Measurements from ENCODE around the gene AKAP13. TPM values are rescaled to one million over a fixed set of nuclear protein-coding genes. Genes with fewer than 3 reads are reported as not detected.
"Not testable (repeated sequence)": the region's sequence is repeated elsewhere in the genome, so short reads cannot be mapped to it uniquely, and the experiment has no call there.

The AKAP13 gene
- total and polyA plus RNA-seq, 5 experiments from 2014 or later, result 113 to 244 (median 131) TPM

DNA sequence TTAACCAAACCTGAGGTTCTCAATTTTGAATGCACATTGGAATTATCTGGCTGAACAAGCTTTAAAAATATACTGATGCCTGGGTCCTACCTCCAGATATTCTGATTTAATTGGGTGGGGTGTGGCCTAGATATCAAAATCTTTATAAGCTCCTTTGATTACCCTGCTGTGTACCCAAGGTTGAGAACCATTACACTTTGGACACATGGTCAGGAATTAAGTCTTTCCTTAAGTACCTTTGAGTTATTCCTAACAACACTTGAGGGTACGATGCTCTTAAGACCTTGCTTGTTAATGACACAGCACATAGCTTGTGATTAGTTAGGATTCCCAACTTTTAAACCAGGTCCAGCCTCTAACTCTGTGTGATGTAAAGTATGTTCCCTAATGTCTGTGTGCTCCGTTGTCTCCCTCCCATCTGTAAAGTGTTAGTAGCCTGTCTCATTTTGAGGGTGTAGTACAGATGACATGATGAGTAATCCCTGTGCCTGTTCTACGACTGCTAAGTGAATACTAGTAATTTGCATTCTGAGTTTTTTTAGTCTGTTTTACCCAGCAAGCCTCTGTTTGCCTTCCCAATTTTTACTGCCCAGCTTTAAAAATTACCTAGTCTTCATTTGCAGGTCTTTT is 259.5 kb downstream of the AKAP13 start:
- Mint-ChIP-seq H3K9me3 (no peaks in the 10 kb centered on the region), H3K27ac (peak overlapping the region in 2 of 10 donors; percentile 20 to 58), H3K36me3 (peaks cover 0 to 63% (median 10%) of the 10 kb centered on the region in 3 donors), H3K27me3 (no peaks in the 10 kb centered on the region), H3K4me1 (peaks cover 14 to 31% (median 30%) of the 10 kb centered on the region in 4 donors), H3K4me3 (no peak overlapping the region)
- DNase-seq, result no peak
- ATAC-seq, result no peak
- POLR2A ChIA-PET, result no interaction called here

DNA sequence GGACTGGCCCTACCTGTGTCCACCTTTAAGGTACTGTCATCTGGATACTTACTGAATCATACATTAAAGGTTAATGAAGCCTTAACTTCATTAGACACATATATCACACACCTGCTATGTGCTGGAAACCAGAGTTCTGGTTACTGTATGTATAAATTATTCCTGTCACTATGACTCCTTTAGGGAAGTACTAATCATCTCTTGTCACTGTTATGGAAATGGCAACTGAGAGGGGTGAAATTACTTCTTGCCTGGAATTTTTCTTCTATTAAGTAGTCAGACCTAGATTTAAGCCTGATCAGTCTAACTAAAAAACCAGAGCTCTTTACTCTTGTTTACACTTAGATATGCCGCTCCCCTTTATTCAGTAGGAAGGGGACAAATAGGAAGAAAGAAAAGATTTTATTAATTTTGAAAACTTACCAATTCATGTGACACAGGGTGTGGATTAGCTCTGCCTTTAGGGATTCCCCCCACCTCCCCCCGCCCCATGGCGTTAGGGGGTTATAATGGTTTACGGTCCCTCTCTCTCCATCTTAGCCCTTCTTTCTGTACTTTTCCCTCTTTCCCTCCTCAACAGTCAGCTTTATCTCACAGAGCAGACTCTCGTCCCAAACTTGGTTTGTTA is 261.8 kb downstream of the AKAP13 start:
- H3K4me1 Mint-ChIP-seq, result peaks cover 23 to 42% (median 41%) of the 10 kb centered on the region in 4 donors
- peaks cover 8 to 73% (median 13%) of the 10 kb centered on the region in 3 donors for H3K36me3 Mint-ChIP-seq
- POLR2A ChIA-PET, result no interaction called here
- no peaks in the 10 kb centered on the region for H3K9me3 Mint-ChIP-seq
- H3K4me3 Mint-ChIP-seq, result no peak overlapping the region
- no peaks in the 10 kb centered on the region for H3K27me3 Mint-ChIP-seq
- H3K27ac Mint-ChIP-seq, result no peak overlapping the region
- DNase-seq (no peak), ATAC-seq (no peak)

- Mint-ChIP-seq H3K4me3 (no peak overlapping the region), H3K9me3 (no peaks in the 10 kb centered on the region), H3K27ac (peak overlapping the region in 1 of 10 donors; percentile 25), H3K27me3 (no peaks in the 10 kb centered on the region), H3K4me1 (peaks cover 21 to 42% (median 39%) of the 10 kb centered on the region in 4 donors), H3K36me3 (peaks cover 8 to 73% (median 16%) of the 10 kb centered on the region in 3 donors)
- no peak for ATAC-seq
- no peak for DNase-seq
- POLR2A ChIA-PET, result no interaction called here
Measured at GRCh38 chr15:85642693-85643066, 262.3 kb downstream of the AKAP13 start.

- ATAC-seq, result peak in 1 of 2 donors; percentile 47
- peaks cover 8 to 50% (median 9%) of the 10 kb centered on the region in 3 donors for H3K36me3 Mint-ChIP-seq
- POLR2A ChIA-PET, result interaction anchor here (1.4 kb wide), 1 partner anchor 64 kb away, joined by 4 read pairs; no protein-coding TSS in a partner anchor
- DNase-seq, result peak in 1 of 10 donors; percentile 51
- H3K27me3 Mint-ChIP-seq, result no peaks in the 10 kb centered on the region
- peak overlapping the region in 1 of 10 donors; percentile 48 for H3K4me3 Mint-ChIP-seq
- H3K27ac Mint-ChIP-seq, result peak overlapping the region in 7 of 10 donors; percentile 4 to 91 (median 63)
- peaks cover 23 to 50% (median 47%) of the 10 kb centered on the region in 4 donors for H3K4me1 Mint-ChIP-seq
- H3K9me3 Mint-ChIP-seq, result no peaks in the 10 kb centered on the region
Measured at GRCh38 chr15:85646538-85647091, 266.2 kb downstream of the AKAP13 start.

- Mint-ChIP-seq H3K9me3 (no peaks in the 10 kb centered on the region), H3K27me3 (no peaks in the 10 kb centered on the region), H3K4me3 (peak overlapping the region in 1 of 10 donors; percentile 20), H3K4me1 (peaks cover 22 to 38% (median 36%) of the 10 kb centered on the region in 4 donors), H3K36me3 (peaks cover 8 to 50% (median 12%) of the 10 kb centered on the region in 3 donors), H3K27ac (peak overlapping the region in 7 of 10 donors; percentile 13 to 72 (median 57))
- POLR2A ChIA-PET, result no interaction called here
- no peak for DNase-seq
- ATAC-seq, result no peak
Measured at GRCh38 chr15:85649372-85649771, 269.0 kb downstream of the AKAP13 start.

GRCh38 chr15:85651548-85651947 is 271.1 kb downstream of the AKAP13 start:
- Mint-ChIP-seq H3K36me3 (peaks cover 8 to 59% (median 17%) of the 10 kb centered on the region in 3 donors), H3K27me3 (no peaks in the 10 kb centered on the region)
- ATAC-seq, result no peak

DNA sequence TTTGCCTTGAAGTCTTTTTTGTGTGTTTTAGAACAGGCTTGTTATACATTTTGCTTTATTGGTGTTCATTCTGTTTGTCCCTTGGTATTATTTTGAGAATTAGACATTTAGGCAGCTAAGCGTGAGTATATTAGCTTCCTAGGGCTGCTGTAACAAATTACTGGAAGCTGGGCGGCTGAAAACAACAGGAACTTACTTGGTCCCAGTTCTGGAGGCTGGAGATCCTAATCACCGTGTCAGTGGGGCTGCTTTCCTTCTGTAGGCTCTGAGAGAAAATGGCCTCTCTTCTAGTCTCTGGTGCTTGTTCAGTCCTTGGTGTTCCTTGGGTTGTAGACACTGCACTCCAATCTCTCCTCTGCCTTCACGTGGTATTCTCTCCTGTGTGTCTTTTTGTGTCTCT is 272.1 kb downstream of the AKAP13 start:
- no peak for DNase-seq
- H3K27ac Mint-ChIP-seq, result peak overlapping the region in 7 of 10 donors; percentile 6 to 85 (median 46)
- peak overlapping the region in 1 of 10 donors; percentile 39 for H3K4me3 Mint-ChIP-seq
- ATAC-seq, result no peak
- no peaks in the 10 kb centered on the region for H3K27me3 Mint-ChIP-seq
- H3K4me1 Mint-ChIP-seq, result peaks cover 8 to 14% (median 12%) of the 10 kb centered on the region in 4 donors
- no peaks in the 10 kb centered on the region for H3K9me3 Mint-ChIP-seq
- POLR2A ChIA-PET, result interaction anchor here (0.5 kb wide), 1 partner anchor 117 kb away, joined by 3 read pairs; no protein-coding TSS in a partner anchor
- peaks cover 4 to 59% (median 14%) of the 10 kb centered on the region in 3 donors for H3K36me3 Mint-ChIP-seq

More at GRCh38 chr15:85651548-85651947, 271.1 kb downstream of the AKAP13 start:
- H3K4me3 Mint-ChIP-seq, result no peak overlapping the region
- no peak for DNase-seq
- no peaks in the 10 kb centered on the region for H3K9me3 Mint-ChIP-seq
- peak overlapping the region in 3 of 10 donors; percentile 11 to 46 (median 15) for H3K27ac Mint-ChIP-seq
- H3K4me1 Mint-ChIP-seq, result peaks cover 11 to 20% (median 17%) of the 10 kb centered on the region in 4 donors
- POLR2A ChIA-PET, result no interaction called here

GRCh38 chr15:85657132-85657531 is 276.7 kb downstream of the AKAP13 start:
- no peak for DNase-seq
- no peak for ATAC-seq
- peaks cover 4 to 86% (median 16%) of the 10 kb centered on the region in 3 donors for H3K36me3 Mint-ChIP-seq
- H3K9me3 Mint-ChIP-seq, result no peaks in the 10 kb centered on the region
- peaks cover 0 to 10% (median 3%) of the 10 kb centered on the region in 4 donors for H3K4me1 Mint-ChIP-seq
- H3K4me3 Mint-ChIP-seq, result no peak overlapping the region
- POLR2A ChIA-PET, result interaction anchor here (0.7 kb wide), 1 partner anchor 35 kb away, joined by 4 read pairs; no protein-coding TSS in a partner anchor
- H3K27ac Mint-ChIP-seq, result peak overlapping the region in 3 of 10 donors; percentile 4 to 45 (median 33)
- no peaks in the 10 kb centered on the region for H3K27me3 Mint-ChIP-seq

- no peaks in the 10 kb centered on the region for H3K9me3 Mint-ChIP-seq
- POLR2A ChIA-PET, result no interaction called here
- no peak overlapping the region for H3K4me3 Mint-ChIP-seq
- peaks cover 0 to 5% (median 1%) of the 10 kb centered on the region in 4 donors for H3K4me1 Mint-ChIP-seq
- no peak overlapping the region for H3K27ac Mint-ChIP-seq
- no peaks in the 10 kb centered on the region for H3K27me3 Mint-ChIP-seq
- H3K36me3 Mint-ChIP-seq, result peaks cover 10 to 88% (median 22%) of the 10 kb centered on the region in 3 donors
- no peak for ATAC-seq
- DNase-seq, result no peak
Measured at GRCh38 chr15:85658816-85659215, 278.4 kb downstream of the AKAP13 start.

DNA sequence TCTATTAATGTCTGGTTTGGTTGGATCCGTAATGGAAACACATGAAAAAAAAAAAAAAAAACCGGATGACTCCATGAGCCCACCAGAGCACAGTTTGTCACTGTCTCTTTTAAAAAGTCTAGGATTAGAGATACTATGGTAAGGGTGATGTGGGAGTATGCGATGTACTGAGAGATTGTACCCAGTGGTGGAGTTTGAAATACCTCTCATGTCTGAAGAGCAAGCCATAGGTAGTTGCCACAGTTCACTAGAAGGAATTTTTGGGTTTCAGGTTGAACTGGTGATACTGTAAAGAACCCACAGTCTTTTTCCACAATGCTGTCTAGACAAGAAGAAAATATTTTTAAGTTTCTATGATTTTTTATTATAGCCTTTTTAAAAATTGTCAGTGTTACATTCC is 281.5 kb downstream of the AKAP13 start:
- H3K36me3 Mint-ChIP-seq, result peaks cover 13 to 87% (median 39%) of the 10 kb centered on the region in 3 donors
- no peak overlapping the region for H3K4me3 Mint-ChIP-seq
- peaks cover 0 to 4% (median 0%) of the 10 kb centered on the region in 9 donors for H3K9me3 Mint-ChIP-seq
- peaks cover 4 to 9% (median 7%) of the 10 kb centered on the region in 4 donors for H3K4me1 Mint-ChIP-seq
- ATAC-seq (no peak), DNase-seq (no peak)
- no peaks in the 10 kb centered on the region for H3K27me3 Mint-ChIP-seq
- peak overlapping the region in 6 of 10 donors; percentile 19 to 69 (median 42) for H3K27ac Mint-ChIP-seq
- POLR2A ChIA-PET, result interaction anchor here (0.9 kb wide), 1 partner anchor 28 kb away, joined by 3 read pairs; no protein-coding TSS in a partner anchor

GRCh38 chr15:85665677-85666076 is 285.3 kb downstream of the AKAP13 start:
- H3K4me3 Mint-ChIP-seq, POLR2A ChIA-PET, ATAC-seq, DNase-seq, H3K9me3 Mint-ChIP-seq, H3K27me3 Mint-ChIP-seq: not testable (repeated sequence)
- Mint-ChIP-seq H3K4me1 (peaks cover 16 to 25% (median 23%) of the 10 kb centered on the region in 4 donors), H3K27ac (peak overlapping the region in 5 of 10 donors; percentile 29 to 63 (median 39)), H3K36me3 (peaks cover 13 to 85% (median 43%) of the 10 kb centered on the region in 3 donors)
